Measurements from ENCODE around the gene MAST3.

DNA sequence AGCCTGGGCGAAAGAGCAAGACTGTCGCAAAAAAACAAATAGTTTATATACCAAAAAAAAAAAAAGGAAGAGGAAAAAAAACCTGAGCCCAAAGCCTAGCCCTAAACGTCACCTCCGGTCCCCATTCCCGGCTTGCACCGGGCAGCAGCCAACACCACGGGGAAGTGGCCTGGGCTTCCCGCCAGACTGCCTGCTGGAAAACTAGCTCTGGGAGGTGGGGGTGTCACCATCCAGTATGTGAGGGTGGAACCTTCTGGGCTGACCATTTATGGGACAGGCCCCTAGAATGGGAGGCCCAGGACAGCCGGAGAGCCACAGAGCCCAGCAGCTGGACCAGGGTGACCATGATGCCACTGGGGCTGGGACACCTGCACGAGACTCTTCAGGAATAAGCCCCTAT lies 48.2 kb upstream of the MAST3 start:
- TF ChIP-seq POLR2A (IDR thresholded peaks at IDR 0.05; ENCODE audit: low read depth, low read length) = no peak
- TF ChIP-seq PAX5 (IDR thresholded peaks at IDR 0.05; ENCODE audit: insufficient read depth, low read length, severe bottlenecking) = no peak
- no peak for TF ChIP-seq TAF1 (IDR thresholded peaks at IDR 0.05; ENCODE audit: low read depth, low read length)
- no peak for TF ChIP-seq POLR2AphosphoS5 (IDR thresholded peaks at IDR 0.05; ENCODE audit: low read depth, low read length)

Measured in GM12891 (cell line).